ENCODE measurements around the gene DNAH3. TPM values are rescaled to one million over a fixed set of nuclear protein-coding genes. Genes with fewer than 3 reads are reported as not detected.

DNAH3 gene
- total and polyA plus RNA-seq, 2 of the 13 experiments (the other 11 are each of a cell fraction or from before 2014, with no cell fraction given) = 0.07 to 0.08 TPM

GRCh38 chr16:20903116-20903898, 247.3 kb downstream of the DNAH3 start:
- 89% methylated on average over 5 of the region's 5 CpGs for WGBS (ENCODE audit: low lambda C conversion rate)
- Histone ChIP-seq H3K79me2 (ENCODE audit: insufficient read depth, low read length) (peaks cover 48% of the 10 kb centered on the region), H3K36me3 (replicated peaks in 1 of 2; ENCODE audit: control insufficient read depth in 1 of 2, insufficient read depth in 2 of 2, low read length in 2 of 2) (no peaks in the 10 kb centered on the region; a peak in 1 of 5 replicates), H3K4me2 (ENCODE audit: low read depth, low read length) (peak overlapping the region; percentile 0; the same call in 1 of the 2 replicates), H3K27me3 (ENCODE audit: control insufficient read depth in 1 of 2, insufficient read depth in 2 of 2, low read length in 2 of 2) (no peaks in the 10 kb centered on the region; a peak in 1 of 5 replicates), H3K4me1 (ENCODE audit: insufficient read depth, low read length) (peaks cover 71% of the 10 kb centered on the region), H3K9ac (ENCODE audit: insufficient read depth, low read depth, low read length) (no peak overlapping the region), H4K20me1 (ENCODE audit: insufficient read depth, low read length) (peaks cover 9% of the 10 kb centered on the region; the same call in 1 of the 2 replicates), H2AFZ (ENCODE audit: low read length) (no peak overlapping the region), H3K9me3 (ENCODE audit: low read length) (no peaks in the 10 kb centered on the region), H3K27ac (ENCODE audit: extremely low read length, insufficient read depth, low read length) (no peak overlapping the region), H3K4me3 (replicated peaks in 1 of 3; ENCODE audit: insufficient read depth in 1 of 3, low read depth in 2 of 3, low read length in 3 of 3) (no peak overlapping the region)
- intact Hi-C loops (cut with micrococcal nuclease; ENCODE audit: unreplicated experiment) (no loop called here), in situ Hi-C loops (cut with HindIII; ENCODE audit: extremely low pct_ligation_motif_present, low pct_unique_long_range_greater_than_20kb) (no loop called here)
- FAIRE-seq = no peak
- ATAC-seq = no peak
- no TSS peak for BruUV-seq (replicated peaks)
- POLR2A ChIA-PET = no interaction called here
- CTCF ChIA-PET (ENCODE audit: low intra/inter-chr PET ratio, low total read pairs) = no interaction called here
- no peak for DNase-seq (ENCODE audit: low spot score)
- no peak for TF ChIP-seq HNRNPK (IDR thresholded peaks at IDR 0.05; ENCODE audit: low read depth, low read length, poor library complexity, severe bottlenecking)
- 0 out of 2 replicates have a peak, but pooled peaks have one; percentile 38 for TF ChIP-seq FUBP1 (CRISPR knock-in tag; IDR thresholded peaks at IDR 0.05; ENCODE audit: borderline replicate concordance)
- TF ChIP-seq POLR2AphosphoS5 (IDR thresholded peaks at IDR 0.05; ENCODE audit: low read depth, low read length) = 0 out of 2 replicates have a peak, but pooled peaks have one; percentile 32
- peak in 1 of 2 experiments; percentile 24; a peak in 1 of 4 replicates for TF ChIP-seq POLR2A (IDR thresholded peaks at IDR 0.05; ENCODE audit: insufficient read depth in 1 of 2, low read depth in 2 of 2, low read length in 2 of 2)
- 0 out of 2 replicates have a peak, but pooled peaks have one; percentile 42 for TF ChIP-seq ZNF678 (CRISPR knock-in tag; IDR thresholded peaks at IDR 0.05)
- no peak for TF ChIP-seq RFX1 (IDR thresholded peaks at IDR 0.05)
- no peak for TF ChIP-seq ZFP36L1 (CRISPR knock-in tag; IDR thresholded peaks at IDR 0.05)
- 0 out of 2 replicates have a peak, but pooled peaks have one; percentile 31 for TF ChIP-seq ZNF574 (CRISPR knock-in tag; IDR thresholded peaks at IDR 0.05)
- 0 out of 2 replicates have a peak, but pooled peaks have one; percentile 33 for TF ChIP-seq ZZZ3 (CRISPR knock-in tag; IDR thresholded peaks at IDR 0.05; ENCODE audit: borderline replicate concordance)
- TF ChIP-seq ZNF44 (CRISPR knock-in tag; IDR thresholded peaks at IDR 0.05) = 0 out of 2 replicates have a peak, but pooled peaks have one; percentile 36
- no peak for TF ChIP-seq ZNF430 (CRISPR knock-in tag; IDR thresholded peaks at IDR 0.05)
- TF ChIP-seq HMGXB4 (CRISPR knock-in tag; IDR thresholded peaks at IDR 0.05; ENCODE audit: borderline replicate concordance in 1 of 2, low read depth in 1 of 2) = 0 out of 4 replicates have a peak, but pooled peaks of 1 of the 2 experiments have one; percentile 30
- TF ChIP-seq HNF4G (IDR thresholded peaks at IDR 0.05; ENCODE audit: borderline replicate concordance, low read depth, low read length) = 0 out of 2 replicates have a peak, but pooled peaks have one; percentile 11
- TF ChIP-seq HNF4G (CRISPR knock-in tag; IDR thresholded peaks at IDR 0.05; ENCODE audit: borderline replicate concordance, low read depth) = no peak
- TF ChIP-seq RBM22 (optimal IDR thresholded peaks at IDR 0.05; ENCODE audit: low read length) = peak; percentile 35
- 0 out of 2 replicates have a peak, but pooled peaks have one; percentile 37 for TF ChIP-seq SMAD1 (CRISPR knock-in tag; IDR thresholded peaks at IDR 0.05; ENCODE audit: borderline replicate concordance, low read depth)
- TF ChIP-seq ZNF17 (CRISPR knock-in tag; IDR thresholded peaks at IDR 0.05) = no peak

Data from HepG2 (cell line).